HG03139 (cell line): ENCODE measurements around the gene DROSHA.

Experiments
- ATAC-seq: cut with Tn5 transposase; IDR thresholded peaks from one replicate; pipeline ENCODE4 v1.9.1; 2021; ENCODE audit not compliant: unreplicated experiment

The DROSHA gene

GRCh38 chr5:31470608-31471007, 61.3 kb downstream of the DROSHA start:
- no peak for ATAC-seq

- no peak for ATAC-seq
Observed at GRCh38 chr5:31469886-31470285, 62.0 kb downstream of the DROSHA start.

- ATAC-seq, result no peak
Observed at GRCh38 chr5:31469466-31469865, 62.4 kb downstream of the DROSHA start.

- ATAC-seq, result no peak
Observed at GRCh38 chr5:31465291-31465690, 66.6 kb downstream of the DROSHA start.

GRCh38 chr5:31464081-31464480, 67.8 kb downstream of the DROSHA start:
- ATAC-seq, result no peak

- ATAC-seq, result no peak
Observed at GRCh38 chr5:31463351-31463750, 68.5 kb downstream of the DROSHA start.

GRCh38 chr5:31459594-31459993, 72.3 kb downstream of the DROSHA start:
- ATAC-seq, result no peak

GRCh38 chr5:31455172-31455571, 76.7 kb downstream of the DROSHA start:
- no peak for ATAC-seq

- no peak for ATAC-seq
Observed at GRCh38 chr5:31453522-31453921, 78.4 kb downstream of the DROSHA start.

GRCh38 chr5:31452314-31452713, 79.6 kb downstream of the DROSHA start:
- no peak for ATAC-seq

GRCh38 chr5:31449962-31450361, 81.9 kb downstream of the DROSHA start:
- no peak for ATAC-seq

- no peak for ATAC-seq
Observed at GRCh38 chr5:31449174-31449573, 82.7 kb downstream of the DROSHA start.

- ATAC-seq, result no peak
Observed at GRCh38 chr5:31445041-31445600, 86.8 kb downstream of the DROSHA start.

- ATAC-seq, result no peak
Observed at GRCh38 chr5:31443572-31443971, 88.3 kb downstream of the DROSHA start.

- no peak for ATAC-seq
Observed at GRCh38 chr5:31442058-31442745, 89.7 kb downstream of the DROSHA start.

- ATAC-seq, result no peak
Observed at GRCh38 chr5:31436851-31437250, 95.0 kb downstream of the DROSHA start.

- no peak for ATAC-seq
Observed at GRCh38 chr5:31435730-31436129, 96.2 kb downstream of the DROSHA start.

- ATAC-seq, result no peak
Observed at GRCh38 chr5:31434898-31435297, 97.0 kb downstream of the DROSHA start.

GRCh38 chr5:31433229-31433628, 98.7 kb downstream of the DROSHA start:
- no peak for ATAC-seq

GRCh38 chr5:31427724-31428309, 104.1 kb downstream of the DROSHA start:
- ATAC-seq, result no peak

GRCh38 chr5:31427013-31427723, 104.7 kb downstream of the DROSHA start:
- ATAC-seq, result no peak
